ENCODE measurements around the gene TRIM8.

DNA sequence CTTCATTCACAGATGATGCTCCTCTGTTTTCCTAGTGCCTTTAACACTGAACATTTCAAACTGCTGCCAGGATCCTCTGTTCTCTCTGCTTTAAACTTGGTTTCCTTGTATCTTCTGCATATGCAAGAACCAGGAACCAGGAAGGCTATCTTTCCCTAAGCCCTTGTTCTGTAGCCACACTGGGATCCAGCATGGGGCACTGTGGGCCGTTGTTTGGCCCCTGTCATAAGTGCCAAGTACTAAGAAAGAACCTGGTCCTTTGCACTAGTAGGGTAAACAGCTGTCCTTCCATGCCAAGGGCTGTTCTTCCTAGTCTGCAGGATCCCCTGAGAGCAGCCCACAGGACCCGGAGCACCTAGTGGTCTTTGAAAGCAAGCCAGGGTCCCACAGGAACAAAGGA is 49.0 kb upstream of the TRIM8 start:
- TF ChIP-seq, protein P1, sequence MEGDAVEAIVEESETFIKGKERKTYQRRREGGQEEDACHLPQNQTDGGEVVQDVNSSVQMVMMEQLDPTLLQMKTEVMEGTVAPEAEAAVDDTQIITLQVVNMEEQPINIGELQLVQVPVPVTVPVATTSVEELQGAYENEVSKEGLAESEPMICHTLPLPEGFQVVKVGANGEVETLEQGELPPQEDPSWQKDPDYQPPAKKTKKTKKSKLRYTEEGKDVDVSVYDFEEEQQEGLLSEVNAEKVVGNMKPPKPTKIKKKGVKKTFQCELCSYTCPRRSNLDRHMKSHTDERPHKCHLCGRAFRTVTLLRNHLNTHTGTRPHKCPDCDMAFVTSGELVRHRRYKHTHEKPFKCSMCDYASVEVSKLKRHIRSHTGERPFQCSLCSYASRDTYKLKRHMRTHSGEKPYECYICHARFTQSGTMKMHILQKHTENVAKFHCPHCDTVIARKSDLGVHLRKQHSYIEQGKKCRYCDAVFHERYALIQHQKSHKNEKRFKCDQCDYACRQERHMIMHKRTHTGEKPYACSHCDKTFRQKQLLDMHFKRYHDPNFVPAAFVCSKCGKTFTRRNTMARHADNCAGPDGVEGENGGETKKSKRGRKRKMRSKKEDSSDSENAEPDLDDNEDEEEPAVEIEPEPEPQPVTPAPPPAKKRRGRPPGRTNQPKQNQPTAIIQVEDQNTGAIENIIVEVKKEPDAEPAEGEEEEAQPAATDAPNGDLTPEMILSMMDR (IDR thresholded peaks at IDR 0.05): no peak
- no peak for TF ChIP-seq ZFX (IDR thresholded peaks at IDR 0.05; ENCODE audit: borderline replicate concordance)
